Liver (tissue), 9 donors: Measurements from ENCODE around the gene GIPC2. TPM values are rescaled to one million over a fixed set of nuclear protein-coding genes. Genes with fewer than 3 reads are reported as not detected.

ENCODE experiments used
- DNase-seq: peaks from one replicate; pipeline ENCODE4 v3.0.0-alpha.2; 2017; ENCODE audit warnings: low spot score
- H3K27ac ChIP-seq, 2 donors: one replicate each; pipeline ENCODE4 v1.7.0; 2013; ENCODE audit warnings: inconsistent platforms in 2 of 2, low read length in 2 of 2, control low read depth in 1 of 2, low read depth in 1 of 2, mild to moderate bottlenecking in 1 of 2
- H3K27me3 ChIP-seq, 4 donors: one replicate each; pipeline versions ENCODE4 v1.6.1 to v1.7.0; 2013; ENCODE audit warnings: low read length in 3 of 4, inconsistent platforms in 1 of 4, mild to moderate bottlenecking in 1 of 4, moderate library complexity in 1 of 4; ENCODE audit not compliant: control insufficient read depth in 4 of 4, insufficient read depth in 4 of 4
- H3K36me3 ChIP-seq, 4 donors: one replicate each; pipeline versions ENCODE4 v1.6.1 to v1.7.0; 2013; ENCODE audit warnings: low read length in 3 of 4, mild to moderate bottlenecking in 3 of 4, low read depth in 1 of 4, moderate library complexity in 1 of 4; ENCODE audit not compliant: control insufficient read depth in 4 of 4, insufficient read depth in 3 of 4
- H3K4me1 ChIP-seq, 4 donors: one replicate each; pipeline versions ENCODE4 v1.6.1 to v1.7.0; 2013; ENCODE audit warnings: low read length in 3 of 4, mild to moderate bottlenecking in 3 of 4, moderate library complexity in 1 of 4; ENCODE audit not compliant: control insufficient read depth in 4 of 4, insufficient read depth in 4 of 4
- H3K4me3 ChIP-seq, 3 donors: one replicate each; pipeline versions ENCODE4 v1.6.1 to v1.7.0; 2013; ENCODE audit warnings: low read length in 3 of 3, control low read depth in 1 of 3, low read depth in 1 of 3, mild to moderate bottlenecking in 1 of 3
- H3K9ac ChIP-seq, 2 donors: one replicate each; pipeline ENCODE4 v1.7.0; 2013; ENCODE audit warnings: low read length in 2 of 2, mild to moderate bottlenecking in 2 of 2, moderate library complexity in 2 of 2, control low read depth in 1 of 2, low read depth in 1 of 2
- H3K9me3 ChIP-seq, 4 donors: one replicate each; pipeline versions ENCODE4 v1.6.1 to v1.7.0; 2013; ENCODE audit warnings: low read length in 3 of 4; ENCODE audit not compliant: control insufficient read depth in 4 of 4
- CTCF ChIP-seq: fragments of 150-350 bp; IDR thresholded peaks from 2 replicates; pipeline ENCODE4 v1.5.1; 2017; ENCODE audit warnings: improper control_type of control experiment, low read depth, low read length; ENCODE audit not compliant: missing input control
- EGR1 ChIP-seq, 2 donors: IDR thresholded peaks; 2 replicates each; pipeline ENCODE4 v1.6.1; 2016 to 2018; ENCODE audit warnings: antibody characterized with exemption in 2 of 2, low read depth in 2 of 2
- FOXA1 ChIP-seq: IDR thresholded peaks from 2 replicates; pipeline ENCODE4 v1.6.1; 2016; ENCODE audit warnings: antibody characterized with exemption
- FOXA2 ChIP-seq: IDR thresholded peaks from 2 replicates; pipeline ENCODE4 v1.6.1; 2016; ENCODE audit warnings: antibody characterized with exemption
- GABPA ChIP-seq, 2 donors: IDR thresholded peaks in 1 of 2; conservative IDR thresholded peaks in 1 of 2; 2 replicates each; pipeline ENCODE4 v1.6.1; 2016; ENCODE audit warnings: antibody characterized with exemption in 2 of 2, mild to moderate bottlenecking in 1 of 2, moderate library complexity in 1 of 2
- HNF4A ChIP-seq, 2 donors: conservative IDR thresholded peaks; 2 replicates each; pipeline ENCODE4 v1.6.1; 2016; ENCODE audit warnings: antibody characterized with exemption in 2 of 2, mild to moderate bottlenecking in 2 of 2
- JUND ChIP-seq, 2 donors: IDR thresholded peaks; 2 replicates each; pipeline ENCODE4 v1.6.1; 2016; ENCODE audit warnings: antibody characterized with exemption in 2 of 2
- MAX ChIP-seq: IDR thresholded peaks from 2 replicates; pipeline ENCODE4 v1.6.1; 2016; ENCODE audit warnings: antibody characterized with exemption
- NR2F2 ChIP-seq: IDR thresholded peaks from 2 replicates; pipeline ENCODE4 v1.6.1; 2016; ENCODE audit warnings: antibody characterized with exemption
- RAD21 ChIP-seq, 2 donors: IDR thresholded peaks; 2 replicates each; pipeline ENCODE4 v1.6.1; 2016; ENCODE audit warnings: antibody characterized with exemption in 2 of 2, mild to moderate bottlenecking in 2 of 2
- REST ChIP-seq: IDR thresholded peaks from 2 replicates; pipeline ENCODE4 v1.6.1; 2016; ENCODE audit warnings: antibody characterized with exemption, mild to moderate bottlenecking
- RXRA ChIP-seq, 2 donors: IDR thresholded peaks; 2 replicates each; pipeline ENCODE4 v1.6.1; 2017 to 2018; ENCODE audit warnings: antibody characterized with exemption in 2 of 2, mild to moderate bottlenecking in 1 of 2
- SP1 ChIP-seq: IDR thresholded peaks from 2 replicates; pipeline ENCODE4 v1.6.1; 2018; ENCODE audit warnings: antibody characterized with exemption, mild to moderate bottlenecking
- TAF1 ChIP-seq: conservative IDR thresholded peaks from 2 replicates; pipeline ENCODE4 v1.6.1; 2016; ENCODE audit warnings: antibody characterized with exemption, mild to moderate bottlenecking
- YY1 ChIP-seq: IDR thresholded peaks from 2 replicates; pipeline ENCODE4 v1.6.1; 2016; ENCODE audit warnings: antibody characterized with exemption, mild to moderate bottlenecking
- ZBTB33 ChIP-seq: IDR thresholded peaks from 2 replicates; pipeline ENCODE4 v1.6.1; 2016; ENCODE audit warnings: antibody characterized with exemption
- WGBS: extraction: QIAGEN DNeasy Blood & Tissue Kit; methylation state at CpG from one replicate; pipeline ENCODE4 v1.1.7; 2013; 5-methylcytosine and 5-hydroxymethylcytosine counted together
- polyA plus RNA-seq, 2 donors: library from polyadenylated mRNA; stranded (reverse) in 1 of 2; unstranded in 1 of 2; fragments of 200-250 nt in 1 of 2; fragments of >200 nt in 1 of 2; fragmentation: Nextera tagmentation in 1 of 2; extraction: Ambion mirVana in 1 of 2; gene quantifications; one replicate each; pipeline versions ENCODE4 v1.2.1 to v1.2.3, GENCODE V29; 2013 to 2015
- total RNA-seq, 2 donors: library from RNA; depleted of rRNA; stranded (reverse); fragments of >200 nt; gene quantifications; one replicate each; pipeline ENCODE4 v1.2.3, GENCODE V29; 2014
- TF ChIP-seq, protein P1 (sequence below): IDR thresholded peaks from 2 replicates; pipeline ENCODE4 v1.6.1; 2016; ENCODE audit warnings: antibody characterized with exemption
- donor health status: healthy.
- donor health status: healthy.
- donor health status: healthy.
- donor health status: healthy.
- donor health status: healthy.

Gene GIPC2
- total and polyA plus RNA-seq, 4 donors, result 3.7 to 10.9 (median 6.4) TPM

DNA sequence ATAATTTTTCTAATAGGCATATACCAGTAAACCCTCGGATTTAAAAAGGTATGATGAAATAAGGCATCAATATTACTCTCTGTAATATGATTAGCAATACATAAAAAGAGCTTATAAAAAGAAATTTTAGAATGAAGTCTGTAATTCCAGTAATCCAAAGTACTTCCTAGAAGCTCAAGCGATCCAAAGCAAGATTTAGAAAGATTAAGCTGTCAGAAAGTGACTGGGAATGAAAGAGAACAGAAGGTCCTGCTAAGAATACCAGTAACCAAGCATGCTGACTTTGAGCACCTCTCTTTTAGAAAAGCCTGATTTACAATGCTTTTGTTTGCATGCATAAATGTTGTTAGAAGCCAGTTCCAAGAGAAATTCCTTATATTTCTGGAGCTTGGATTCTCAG, 125.1 kb downstream of the GIPC2 start:
- TF ChIP-seq HNF4A (conservative IDR thresholded peaks at IDR 0.05) (no peak), RXRA (IDR thresholded peaks at IDR 0.05) (no peak), REST (no peak), RAD21 (IDR thresholded peaks at IDR 0.05) (no peak), MAX (no peak)
- no peak overlapping the region for H3K27ac ChIP-seq

DNA sequence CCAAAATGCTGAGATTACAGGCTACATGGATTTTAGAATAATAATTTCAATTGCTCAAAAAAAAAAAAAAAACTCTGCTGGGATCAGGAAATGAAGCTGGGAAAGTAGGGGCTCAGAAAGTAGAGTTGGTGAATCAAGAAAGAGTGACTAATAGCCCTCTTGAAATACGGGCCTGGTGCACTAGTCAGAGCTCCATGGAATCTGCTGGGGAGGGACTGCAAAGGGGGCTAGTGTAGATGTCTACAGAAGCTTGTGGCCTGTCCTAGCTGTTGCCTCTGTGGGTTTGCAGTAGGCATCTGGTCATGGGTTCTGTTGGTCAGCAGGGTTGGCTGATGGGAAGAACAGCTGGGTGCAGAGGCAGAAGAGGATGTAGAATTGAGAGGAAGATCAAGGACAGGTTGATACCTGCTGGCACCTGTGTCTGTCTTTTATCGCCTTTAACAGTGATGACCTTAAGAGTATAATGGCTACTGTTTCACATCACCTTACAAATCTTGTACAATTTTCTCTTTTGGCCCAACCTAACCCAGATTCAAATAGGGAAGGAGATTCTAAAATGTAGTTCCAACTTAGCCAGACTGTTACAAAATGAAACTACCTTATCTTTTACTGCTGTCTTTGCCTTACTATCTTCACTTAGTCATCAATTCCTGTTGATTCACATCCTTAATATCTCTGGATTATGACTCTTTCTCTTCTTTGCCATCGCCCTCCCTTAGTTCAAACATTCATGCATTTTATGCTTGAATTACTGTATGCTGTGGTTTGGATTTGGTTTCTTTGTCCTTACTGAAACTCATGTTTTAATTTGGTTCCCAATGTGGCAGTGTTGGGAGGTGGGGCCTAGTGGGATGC, 126.2 kb downstream of the GIPC2 start:
- TF ChIP-seq YY1, result no peak
- TF ChIP-seq ZBTB33, result no peak
- TF ChIP-seq REST, result no peak
- TF ChIP-seq RXRA (IDR thresholded peaks at IDR 0.05), result no peak
- TF ChIP-seq HNF4A (conservative IDR thresholded peaks at IDR 0.05), result no peak
- TF ChIP-seq SP1, result no peak
- TF ChIP-seq JUND (IDR thresholded peaks at IDR 0.05), result no peak
- no peak for TF ChIP-seq RAD21 (IDR thresholded peaks at IDR 0.05)
- TF ChIP-seq GABPA (IDR thresholded peaks at IDR 0.05 in 1 of 2, conservative IDR thresholded peaks at IDR 0.05 in 1 of 2), result no peak
- TF ChIP-seq, protein P1, sequence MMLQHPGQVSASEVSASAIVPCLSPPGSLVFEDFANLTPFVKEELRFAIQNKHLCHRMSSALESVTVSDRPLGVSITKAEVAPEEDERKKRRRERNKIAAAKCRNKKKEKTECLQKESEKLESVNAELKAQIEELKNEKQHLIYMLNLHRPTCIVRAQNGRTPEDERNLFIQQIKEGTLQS, result no peak
- TF ChIP-seq FOXA2, result no peak
- TF ChIP-seq NR2F2, result no peak
- TF ChIP-seq MAX, result no peak
- TF ChIP-seq EGR1 (IDR thresholded peaks at IDR 0.05; ENCODE audit: low read depth in 2 of 2), result no peak
- no peak for TF ChIP-seq TAF1
- no peak for TF ChIP-seq CTCF
- no peak for TF ChIP-seq FOXA1
- no peaks in the 10 kb centered on the region for H3K36me3 ChIP-seq
- no peak overlapping the region for H3K27ac ChIP-seq
- no peak for DNase-seq
- WGBS, result 89% methylated on average over 3 of the region's 3 CpGs
- no peaks in the 10 kb centered on the region for H3K27me3 ChIP-seq
- H3K4me3 ChIP-seq, result no peak overlapping the region
- no peaks in the 10 kb centered on the region for H3K9me3 ChIP-seq
- no peak overlapping the region for H3K9ac ChIP-seq
- no peaks in the 10 kb centered on the region for H3K4me1 ChIP-seq

More for the DNA sequence above, 125.1 kb downstream of the GIPC2 start:
- H3K9ac ChIP-seq, result no peak overlapping the region
- no peaks in the 10 kb centered on the region for H3K9me3 ChIP-seq
- no peak overlapping the region for H3K4me3 ChIP-seq
- no peaks in the 10 kb centered on the region for H3K4me1 ChIP-seq
- no peaks in the 10 kb centered on the region for H3K36me3 ChIP-seq
- no peaks in the 10 kb centered on the region for H3K27me3 ChIP-seq
- no peak for DNase-seq
- WGBS, result 85% methylated on average over 2 of the region's 2 CpGs
